Measurements from ENCODE around the gene GALNTL6.

DNA sequence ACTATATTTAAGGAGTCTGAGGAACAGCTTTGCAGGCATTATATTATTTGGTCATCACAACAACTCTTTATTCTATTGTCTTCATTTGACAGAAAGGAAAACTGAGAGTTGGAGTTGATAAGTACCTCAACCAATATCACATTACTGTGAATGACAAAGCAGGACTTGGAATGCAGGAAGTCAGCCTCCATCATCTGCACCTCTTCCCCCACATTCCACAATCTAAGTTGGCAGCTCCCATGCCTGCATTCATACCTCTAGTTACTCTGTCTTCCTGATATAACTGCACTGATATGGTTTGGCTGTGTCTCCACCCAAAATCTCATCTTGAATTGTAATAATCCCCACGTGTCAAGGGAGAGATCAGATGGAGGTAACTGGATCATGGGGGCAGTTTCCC lies 356.7 kb downstream of the GALNTL6 start:
- TF ChIP-seq EZH2 (IDR thresholded peaks at IDR 0.05; ENCODE audit: low read depth, unreplicated experiment) (no peak), EZH2phosphoT487 (IDR thresholded peaks at IDR 0.05; ENCODE audit: unreplicated experiment) (no peak), POLR2AphosphoS5 (IDR thresholded peaks at IDR 0.05; ENCODE audit: low read depth) (no peak), ZNF331 (CRISPR knock-in tag; IDR thresholded peaks at IDR 0.05; ENCODE audit: low read depth) (no peak), NANOG (IDR thresholded peaks at IDR 0.05; ENCODE audit: borderline replicate concordance) (no peak), CREB1 (CRISPR knock-in tag; IDR thresholded peaks at IDR 0.05; ENCODE audit: low read depth) (no peak), STAT1 (IDR thresholded peaks at IDR 0.05; ENCODE audit: unreplicated experiment) (no peak)
- TF ChIP-seq, protein P1, sequence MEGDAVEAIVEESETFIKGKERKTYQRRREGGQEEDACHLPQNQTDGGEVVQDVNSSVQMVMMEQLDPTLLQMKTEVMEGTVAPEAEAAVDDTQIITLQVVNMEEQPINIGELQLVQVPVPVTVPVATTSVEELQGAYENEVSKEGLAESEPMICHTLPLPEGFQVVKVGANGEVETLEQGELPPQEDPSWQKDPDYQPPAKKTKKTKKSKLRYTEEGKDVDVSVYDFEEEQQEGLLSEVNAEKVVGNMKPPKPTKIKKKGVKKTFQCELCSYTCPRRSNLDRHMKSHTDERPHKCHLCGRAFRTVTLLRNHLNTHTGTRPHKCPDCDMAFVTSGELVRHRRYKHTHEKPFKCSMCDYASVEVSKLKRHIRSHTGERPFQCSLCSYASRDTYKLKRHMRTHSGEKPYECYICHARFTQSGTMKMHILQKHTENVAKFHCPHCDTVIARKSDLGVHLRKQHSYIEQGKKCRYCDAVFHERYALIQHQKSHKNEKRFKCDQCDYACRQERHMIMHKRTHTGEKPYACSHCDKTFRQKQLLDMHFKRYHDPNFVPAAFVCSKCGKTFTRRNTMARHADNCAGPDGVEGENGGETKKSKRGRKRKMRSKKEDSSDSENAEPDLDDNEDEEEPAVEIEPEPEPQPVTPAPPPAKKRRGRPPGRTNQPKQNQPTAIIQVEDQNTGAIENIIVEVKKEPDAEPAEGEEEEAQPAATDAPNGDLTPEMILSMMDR (conservative IDR thresholded peaks at IDR 0.05; ENCODE audit: low read depth in 2 of 2): no peak
- TF ChIP-seq, protein P2, sequence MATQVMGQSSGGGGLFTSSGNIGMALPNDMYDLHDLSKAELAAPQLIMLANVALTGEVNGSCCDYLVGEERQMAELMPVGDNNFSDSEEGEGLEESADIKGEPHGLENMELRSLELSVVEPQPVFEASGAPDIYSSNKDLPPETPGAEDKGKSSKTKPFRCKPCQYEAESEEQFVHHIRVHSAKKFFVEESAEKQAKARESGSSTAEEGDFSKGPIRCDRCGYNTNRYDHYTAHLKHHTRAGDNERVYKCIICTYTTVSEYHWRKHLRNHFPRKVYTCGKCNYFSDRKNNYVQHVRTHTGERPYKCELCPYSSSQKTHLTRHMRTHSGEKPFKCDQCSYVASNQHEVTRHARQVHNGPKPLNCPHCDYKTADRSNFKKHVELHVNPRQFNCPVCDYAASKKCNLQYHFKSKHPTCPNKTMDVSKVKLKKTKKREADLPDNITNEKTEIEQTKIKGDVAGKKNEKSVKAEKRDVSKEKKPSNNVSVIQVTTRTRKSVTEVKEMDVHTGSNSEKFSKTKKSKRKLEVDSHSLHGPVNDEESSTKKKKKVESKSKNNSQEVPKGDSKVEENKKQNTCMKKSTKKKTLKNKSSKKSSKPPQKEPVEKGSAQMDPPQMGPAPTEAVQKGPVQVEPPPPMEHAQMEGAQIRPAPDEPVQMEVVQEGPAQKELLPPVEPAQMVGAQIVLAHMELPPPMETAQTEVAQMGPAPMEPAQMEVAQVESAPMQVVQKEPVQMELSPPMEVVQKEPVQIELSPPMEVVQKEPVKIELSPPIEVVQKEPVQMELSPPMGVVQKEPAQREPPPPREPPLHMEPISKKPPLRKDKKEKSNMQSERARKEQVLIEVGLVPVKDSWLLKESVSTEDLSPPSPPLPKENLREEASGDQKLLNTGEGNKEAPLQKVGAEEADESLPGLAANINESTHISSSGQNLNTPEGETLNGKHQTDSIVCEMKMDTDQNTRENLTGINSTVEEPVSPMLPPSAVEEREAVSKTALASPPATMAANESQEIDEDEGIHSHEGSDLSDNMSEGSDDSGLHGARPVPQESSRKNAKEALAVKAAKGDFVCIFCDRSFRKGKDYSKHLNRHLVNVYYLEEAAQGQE (IDR thresholded peaks at IDR 0.05; ENCODE audit: unreplicated experiment): no peak
- TF ChIP-seq, protein P3, sequence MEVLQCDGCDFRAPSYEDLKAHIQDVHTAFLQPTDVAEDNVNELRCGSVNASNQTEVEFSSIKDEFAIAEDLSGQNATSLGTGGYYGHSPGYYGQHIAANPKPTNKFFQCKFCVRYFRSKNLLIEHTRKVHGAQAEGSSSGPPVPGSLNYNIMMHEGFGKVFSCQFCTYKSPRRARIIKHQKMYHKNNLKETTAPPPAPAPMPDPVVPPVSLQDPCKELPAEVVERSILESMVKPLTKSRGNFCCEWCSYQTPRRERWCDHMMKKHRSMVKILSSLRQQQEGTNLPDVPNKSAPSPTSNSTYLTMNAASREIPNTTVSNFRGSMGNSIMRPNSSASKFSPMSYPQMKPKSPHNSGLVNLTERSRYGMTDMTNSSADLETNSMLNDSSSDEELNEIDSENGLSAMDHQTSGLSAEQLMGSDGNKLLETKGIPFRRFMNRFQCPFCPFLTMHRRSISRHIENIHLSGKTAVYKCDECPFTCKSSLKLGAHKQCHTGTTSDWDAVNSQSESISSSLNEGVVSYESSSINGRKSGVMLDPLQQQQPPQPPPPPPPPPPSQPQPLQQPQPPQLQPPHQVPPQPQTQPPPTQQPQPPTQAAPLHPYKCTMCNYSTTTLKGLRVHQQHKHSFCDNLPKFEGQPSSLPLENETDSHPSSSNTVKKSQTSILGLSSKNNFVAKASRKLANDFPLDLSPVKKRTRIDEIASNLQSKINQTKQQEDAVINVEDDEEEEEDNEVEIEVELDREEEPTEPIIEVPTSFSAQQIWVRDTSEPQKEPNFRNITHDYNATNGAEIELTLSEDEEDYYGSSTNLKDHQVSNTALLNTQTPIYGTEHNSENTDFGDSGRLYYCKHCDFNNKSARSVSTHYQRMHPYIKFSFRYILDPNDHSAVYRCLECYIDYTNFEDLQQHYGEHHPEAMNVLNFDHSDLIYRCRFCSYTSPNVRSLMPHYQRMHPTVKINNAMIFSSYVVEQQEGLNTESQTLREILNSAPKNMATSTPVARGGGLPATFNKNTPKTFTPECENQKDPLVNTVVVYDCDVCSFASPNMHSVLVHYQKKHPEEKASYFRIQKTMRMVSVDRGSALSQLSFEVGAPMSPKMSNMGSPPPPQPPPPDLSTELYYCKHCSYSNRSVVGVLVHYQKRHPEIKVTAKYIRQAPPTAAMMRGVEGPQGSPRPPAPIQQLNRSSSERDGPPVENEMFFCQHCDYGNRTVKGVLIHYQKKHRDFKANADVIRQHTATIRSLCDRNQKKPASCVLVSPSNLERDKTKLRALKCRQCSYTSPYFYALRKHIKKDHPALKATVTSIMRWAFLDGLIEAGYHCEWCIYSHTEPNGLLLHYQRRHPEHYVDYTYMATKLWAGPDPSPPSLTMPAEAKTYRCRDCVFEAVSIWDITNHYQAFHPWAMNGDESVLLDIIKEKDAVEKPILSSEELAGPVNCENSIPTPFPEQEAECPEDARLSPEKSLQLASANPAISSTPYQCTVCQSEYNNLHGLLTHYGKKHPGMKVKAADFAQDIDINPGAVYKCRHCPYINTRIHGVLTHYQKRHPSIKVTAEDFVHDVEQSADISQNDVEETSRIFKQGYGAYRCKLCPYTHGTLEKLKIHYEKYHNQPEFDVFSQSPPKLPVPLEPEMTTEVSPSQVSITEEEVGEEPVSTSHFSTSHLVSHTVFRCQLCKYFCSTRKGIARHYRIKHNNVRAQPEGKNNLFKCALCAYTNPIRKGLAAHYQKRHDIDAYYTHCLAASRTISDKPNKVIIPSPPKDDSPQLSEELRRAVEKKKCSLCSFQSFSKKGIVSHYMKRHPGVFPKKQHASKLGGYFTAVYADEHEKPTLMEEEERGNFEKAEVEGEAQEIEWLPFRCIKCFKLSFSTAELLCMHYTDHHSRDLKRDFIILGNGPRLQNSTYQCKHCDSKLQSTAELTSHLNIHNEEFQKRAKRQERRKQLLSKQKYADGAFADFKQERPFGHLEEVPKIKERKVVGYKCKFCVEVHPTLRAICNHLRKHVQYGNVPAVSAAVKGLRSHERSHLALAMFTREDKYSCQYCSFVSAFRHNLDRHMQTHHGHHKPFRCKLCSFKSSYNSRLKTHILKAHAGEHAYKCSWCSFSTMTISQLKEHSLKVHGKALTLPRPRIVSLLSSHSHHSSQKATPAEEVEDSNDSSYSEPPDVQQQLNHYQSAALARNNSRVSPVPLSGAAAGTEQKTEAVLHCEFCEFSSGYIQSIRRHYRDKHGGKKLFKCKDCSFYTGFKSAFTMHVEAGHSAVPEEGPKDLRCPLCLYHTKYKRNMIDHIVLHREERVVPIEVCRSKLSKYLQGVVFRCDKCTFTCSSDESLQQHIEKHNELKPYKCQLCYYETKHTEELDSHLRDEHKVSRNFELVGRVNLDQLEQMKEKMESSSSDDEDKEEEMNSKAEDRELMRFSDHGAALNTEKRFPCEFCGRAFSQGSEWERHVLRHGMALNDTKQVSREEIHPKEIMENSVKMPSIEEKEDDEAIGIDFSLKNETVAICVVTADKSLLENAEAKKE (CRISPR knock-in tag; IDR thresholded peaks at IDR 0.05): no peak
